ENCODE measurements around the gene SERPINA4. TPM values are rescaled to one million over a fixed set of nuclear protein-coding genes. Genes with fewer than 3 reads are reported as not detected.

SERPINA4 gene
- total and polyA plus RNA-seq, 2 of the 8 experiments (the other 6 are each of a cell fraction or from before 2014, with no cell fraction given) = not detected

DNA sequence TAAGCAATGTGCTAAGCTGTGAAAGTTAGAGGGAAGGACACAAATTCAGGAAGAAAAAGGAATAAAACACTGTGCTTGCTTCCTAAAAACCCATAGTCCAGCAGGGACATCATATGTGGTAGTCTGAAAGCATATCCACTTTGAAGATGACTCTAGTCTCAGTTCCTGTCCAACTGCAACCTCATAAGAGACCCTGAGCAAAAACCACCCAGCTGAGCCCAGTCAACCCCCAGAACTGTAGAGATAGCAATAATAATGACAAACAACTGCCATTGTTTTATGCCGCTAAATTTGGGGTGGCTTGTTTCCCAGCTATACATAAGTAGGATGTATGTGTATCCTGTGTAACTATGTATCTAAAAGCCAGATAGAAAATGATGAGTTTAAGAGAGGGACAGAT, 3.9 kb upstream of the SERPINA4 start:
- Histone ChIP-seq H2BK120ac (replicated peaks; ENCODE audit: low read depth, low read length) (no peak overlapping the region), H3K23me2 (ENCODE audit: low read depth, low read length) (no peaks in the 10 kb centered on the region), H2BK15ac (ENCODE audit: low read length) (no peak overlapping the region), H2BK20ac (ENCODE audit: low read length) (no peak overlapping the region), H4K5ac (ENCODE audit: insufficient read length, low read depth, low read length) (no peak overlapping the region), H4K20me1 (replicated peaks in 1 of 2; ENCODE audit: control insufficient read depth in 1 of 2, insufficient read depth in 2 of 2, low read length in 2 of 2) (no peaks in the 10 kb centered on the region), H3K4me1 (replicated peaks in 1 of 4; ENCODE audit: control insufficient read depth in 3 of 4, insufficient read depth in 4 of 4, low read length in 3 of 4) (no peaks in the 10 kb centered on the region), H3K56ac (replicated peaks; ENCODE audit: insufficient read length, low read depth, low read length) (no peak overlapping the region), H3K4me3 (ENCODE audit: extremely low read depth in 1 of 4, insufficient read depth in 2 of 4, low read depth in 3 of 4, low read length in 4 of 4) (no peak overlapping the region), H2BK12ac (ENCODE audit: low read depth, low read length) (no peak overlapping the region), H3K79me2 (ENCODE audit: control insufficient read depth in 1 of 2, insufficient read depth in 2 of 2, low read length in 2 of 2) (no peaks in the 10 kb centered on the region), H2BK5ac (ENCODE audit: low read depth, low read length) (no peak overlapping the region), H3K4me2 (ENCODE audit: insufficient read depth in 1 of 2, low read depth in 2 of 2, low read length in 2 of 2) (no peak overlapping the region), H3K27me3 (replicated peaks in 1 of 4; ENCODE audit: control insufficient read depth in 3 of 4, extremely low read depth in 1 of 4, insufficient read depth in 3 of 4, low read length in 3 of 4) (no peaks in the 10 kb centered on the region), H3K9me3 (ENCODE audit: insufficient read depth in 2 of 2, low read depth in 1 of 2, low read length in 1 of 2) (no peaks in the 10 kb centered on the region), H3K4ac (replicated peaks; ENCODE audit: insufficient read length, low read depth, low read length) (no peak overlapping the region), H3K18ac (ENCODE audit: extremely low read depth, low read length) (no peak overlapping the region), H2AK5ac (ENCODE audit: low read depth, low read length) (no peak overlapping the region), H3K79me1 (ENCODE audit: low read depth, low read length) (no peaks in the 10 kb centered on the region), H3K14ac (ENCODE audit: insufficient read length) (no peak overlapping the region), H2AFZ (ENCODE audit: low read length) (no peak overlapping the region), H3K36me3 (ENCODE audit: control insufficient read depth in 2 of 4, insufficient read depth in 4 of 4, low read length in 3 of 4) (no peaks in the 10 kb centered on the region), H4K91ac (replicated peaks; ENCODE audit: insufficient read length, low read length) (no peak overlapping the region), H3K23ac (ENCODE audit: insufficient read length) (no peak overlapping the region), H3K27ac (ENCODE audit: low read depth, low read length) (no peak overlapping the region), H3K9ac (replicated peaks in 1 of 4; ENCODE audit: extremely low read depth in 1 of 4, low read depth in 3 of 4, low read length in 3 of 4) (no peak overlapping the region), H4K8ac (ENCODE audit: extremely low read depth, insufficient read depth, low read length) (no peak overlapping the region)
- TF ChIP-seq TAF7 (optimal IDR thresholded peaks at IDR 0.05; ENCODE audit: borderline replicate concordance, low read depth, low read length) (no peak), SP4 (IDR thresholded peaks at IDR 0.05; ENCODE audit: low read length) (no peak), TCF12 (IDR thresholded peaks at IDR 0.05; ENCODE audit: low read depth, low read length) (no peak), RNF2 (IDR thresholded peaks at IDR 0.05; ENCODE audit: borderline replicate concordance, low read depth, low read length, missing control alignments, poor library complexity, severe bottlenecking) (no peak), NANOG (IDR thresholded peaks at IDR 0.05; ENCODE audit: insufficient read depth, low read depth, low read length, poor library complexity, severe bottlenecking) (no peak)
- TF ChIP-seq, protein P1, sequence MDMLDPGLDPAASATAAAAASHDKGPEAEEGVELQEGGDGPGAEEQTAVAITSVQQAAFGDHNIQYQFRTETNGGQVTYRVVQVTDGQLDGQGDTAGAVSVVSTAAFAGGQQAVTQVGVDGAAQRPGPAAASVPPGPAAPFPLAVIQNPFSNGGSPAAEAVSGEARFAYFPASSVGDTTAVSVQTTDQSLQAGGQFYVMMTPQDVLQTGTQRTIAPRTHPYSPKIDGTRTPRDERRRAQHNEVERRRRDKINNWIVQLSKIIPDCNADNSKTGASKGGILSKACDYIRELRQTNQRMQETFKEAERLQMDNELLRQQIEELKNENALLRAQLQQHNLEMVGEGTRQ (IDR thresholded peaks at IDR 0.05; ENCODE audit: low read length) = no peak
- WGBS, 2 experiments (ENCODE audit: extremely low coverage in 1 of 2, insufficient coverage in 1 of 2, insufficient read length in 1 of 2, insufficient replicate concordance in 2 of 2, low coverage in 1 of 2, low lambda C conversion rate in 2 of 2, missing lambda C conversion rate in 1 of 2) = 100% methylated on average over 1 of the region's 1 CpG; no CpG with 5 or more reads in 1 of the 2 experiments
- POLR2A ChIA-PET (ENCODE audit: partially characterized antibody) = no interaction called here
- FAIRE-seq = no peak
- CTCF ChIA-PET (ENCODE audit: partially characterized antibody) = interaction anchor here (0.9 to 2.7 kb wide), 4 partner anchors 9 to 191 kb away, joined by 3 to 23 read pairs (median 4); partner anchors contain the start of gene SERPINA2
- no peak for DNase-seq (ENCODE audit: low read depth in 1 of 2, low spot score in 2 of 2)

Measured in H1 (cell line).